ENCODE results near the gene HRH3.

HRH3 gene

DNA sequence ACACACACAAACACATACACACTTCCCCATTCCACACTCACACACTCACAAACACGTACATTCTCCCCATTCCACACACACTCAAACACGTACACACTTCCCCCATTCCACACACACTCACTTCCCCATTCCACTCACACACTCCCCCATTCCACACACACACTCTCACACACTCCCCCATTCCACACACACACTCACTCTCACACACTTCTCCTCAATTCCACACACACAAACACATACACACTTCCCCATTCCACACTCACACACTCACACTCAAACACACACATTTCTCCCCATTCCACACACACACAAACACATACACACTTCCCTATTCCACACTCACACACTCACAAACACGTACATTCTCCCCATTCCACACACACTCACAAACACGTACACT, 9.6 kb upstream of the HRH3 start:
- WGBS, 2 experiments (ENCODE audit: insufficient coverage in 2 of 2): 72 to 80% methylated on average over 4 of the region's 4 CpGs
- Histone ChIP-seq H3K36me3 (ENCODE audit: control insufficient read depth, insufficient read depth, low read length) (no peaks in the 10 kb centered on the region), H3K4me3 (ENCODE audit: extremely low read depth, insufficient read depth, low read length, poor library complexity, severe bottlenecking) (no peak overlapping the region), H3K27ac (ENCODE audit: low read depth, low read length, severe bottlenecking) (no peak overlapping the region), H3K4me1 (ENCODE audit: control insufficient read depth, insufficient read depth, low read length, poor library complexity, severe bottlenecking) (no peaks in the 10 kb centered on the region), H3K9me3 (ENCODE audit: control insufficient read depth, low read length) (peaks cover 4% of the 10 kb centered on the region)

DNA sequence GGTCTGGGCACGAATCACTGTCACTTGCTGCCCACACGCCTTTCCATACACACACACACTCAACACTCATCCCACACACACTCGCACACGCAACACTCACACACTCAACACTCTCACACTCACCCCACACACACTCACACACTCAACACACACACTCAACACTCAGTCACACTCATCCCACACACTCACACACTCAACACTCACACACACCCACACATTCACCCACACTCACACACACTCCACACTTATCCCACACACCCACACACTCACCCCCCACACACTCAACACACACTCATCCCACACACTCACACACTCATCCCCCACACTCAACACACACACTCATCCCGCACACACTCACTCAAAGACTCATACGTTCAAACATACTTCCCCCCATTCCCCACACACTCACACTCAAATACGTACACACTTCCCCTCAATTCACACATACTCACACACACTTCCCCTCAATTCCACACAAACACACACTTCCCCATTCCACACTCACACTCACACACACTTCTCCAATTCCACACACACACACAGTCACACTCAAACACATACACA, 9.0 kb upstream of the HRH3 start:
- 78 to 83% methylated on average over 7 of the region's 7 CpGs for WGBS, 2 experiments (ENCODE audit: insufficient coverage in 2 of 2)
- no peaks in the 10 kb centered on the region for H3K36me3 ChIP-seq (ENCODE audit: control insufficient read depth, insufficient read depth, low read length)
- peaks cover 4% of the 10 kb centered on the region for H3K9me3 ChIP-seq (ENCODE audit: control insufficient read depth, low read length)
- H3K4me1 ChIP-seq (ENCODE audit: control insufficient read depth, insufficient read depth, low read length, poor library complexity, severe bottlenecking): no peaks in the 10 kb centered on the region
- no peak overlapping the region for H3K27ac ChIP-seq (ENCODE audit: low read depth, low read length, severe bottlenecking)
- H3K4me3 ChIP-seq (ENCODE audit: extremely low read depth, insufficient read depth, low read length, poor library complexity, severe bottlenecking): no peak overlapping the region

DNA sequence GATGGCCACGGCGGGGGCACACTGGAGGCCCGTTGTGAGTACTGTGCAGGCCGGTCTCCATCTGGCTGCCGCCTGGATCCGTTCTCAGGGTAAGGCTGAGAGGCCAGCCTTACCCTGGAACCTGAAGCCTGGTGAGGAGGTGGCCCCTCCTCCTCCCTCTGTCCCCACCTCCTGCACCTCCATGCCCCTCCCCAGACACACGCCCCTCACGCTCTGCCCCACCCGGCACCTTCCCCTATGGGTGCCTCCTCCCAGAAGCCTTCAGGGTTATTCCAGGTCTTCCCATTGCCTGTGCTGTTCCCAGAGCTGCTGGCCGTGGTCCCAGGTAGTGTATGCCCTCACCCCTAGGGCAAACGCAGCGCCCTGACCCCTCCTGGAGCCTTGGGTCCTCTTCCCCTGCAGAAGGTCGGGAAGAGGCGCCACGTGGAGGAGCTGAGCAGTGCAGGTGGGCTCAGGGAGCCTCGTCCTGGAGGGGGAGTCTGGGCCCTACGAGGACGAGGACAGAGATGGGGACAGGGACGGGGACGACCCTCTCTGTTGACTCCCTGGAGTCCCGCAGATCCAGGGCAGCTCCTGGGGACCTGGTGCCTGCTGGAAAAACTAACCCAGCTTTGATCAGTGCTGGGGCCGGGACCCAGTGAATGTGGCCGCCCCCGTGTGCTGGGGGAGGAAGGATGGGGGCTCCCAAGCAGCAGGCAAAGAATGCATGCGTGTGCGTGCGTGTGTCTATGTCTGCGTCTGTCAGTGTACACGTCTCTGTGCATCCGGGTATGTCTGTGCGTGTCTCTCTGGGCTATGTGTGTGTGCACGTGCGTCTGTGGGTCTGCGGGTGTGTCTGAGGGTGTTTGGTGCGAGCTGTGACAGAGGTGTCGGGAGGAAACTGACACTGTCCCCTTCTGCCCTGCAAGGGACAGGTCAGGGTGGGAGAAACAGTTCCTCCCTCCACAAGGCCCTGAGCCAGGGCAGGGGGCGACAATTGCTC, 8.2 kb upstream of the HRH3 start:
- WGBS, 2 experiments (ENCODE audit: insufficient coverage in 2 of 2): 61 to 73% methylated on average over 30 to 34 of the region's 37 CpGs
- peaks cover 4% of the 10 kb centered on the region for H3K9me3 ChIP-seq (ENCODE audit: control insufficient read depth, low read length)
- H3K36me3 ChIP-seq (ENCODE audit: control insufficient read depth, insufficient read depth, low read length): no peaks in the 10 kb centered on the region
- H3K27ac ChIP-seq (ENCODE audit: low read depth, low read length, severe bottlenecking): no peak overlapping the region
- no peak overlapping the region for H3K4me3 ChIP-seq (ENCODE audit: extremely low read depth, insufficient read depth, low read length, poor library complexity, severe bottlenecking)
- no peaks in the 10 kb centered on the region for H3K4me1 ChIP-seq (ENCODE audit: control insufficient read depth, insufficient read depth, low read length, poor library complexity, severe bottlenecking)

DNA sequence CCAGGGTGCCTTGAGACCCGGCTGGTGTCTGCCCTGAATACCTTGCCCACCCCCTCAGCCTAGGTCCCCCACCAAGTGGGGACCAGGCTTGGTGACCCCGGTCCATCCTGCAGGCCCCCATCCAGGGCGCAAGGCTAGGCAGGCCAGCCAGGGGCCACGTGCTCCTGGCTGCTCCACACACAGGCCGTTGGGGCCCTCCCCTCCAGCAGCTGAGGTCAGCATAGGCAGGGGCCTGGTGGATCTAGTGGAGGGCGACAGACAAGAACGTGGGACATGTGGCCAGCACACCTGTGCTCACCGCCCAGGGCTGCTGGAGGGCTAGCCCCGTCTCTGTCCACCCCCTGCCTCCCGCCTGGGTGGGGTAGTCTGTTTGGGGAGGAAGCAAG, 7.5 kb upstream of the HRH3 start:
- WGBS, 2 experiments (ENCODE audit: insufficient coverage in 2 of 2): 69 to 79% methylated on average over 4 to 5 of the region's 10 CpGs
- H3K4me1 ChIP-seq (ENCODE audit: control insufficient read depth, insufficient read depth, low read length, poor library complexity, severe bottlenecking): no peaks in the 10 kb centered on the region
- peaks cover 4% of the 10 kb centered on the region for H3K9me3 ChIP-seq (ENCODE audit: control insufficient read depth, low read length)
- H3K27ac ChIP-seq (ENCODE audit: low read depth, low read length, severe bottlenecking): no peak overlapping the region
- H3K4me3 ChIP-seq (ENCODE audit: extremely low read depth, insufficient read depth, low read length, poor library complexity, severe bottlenecking): no peak overlapping the region
- H3K36me3 ChIP-seq (ENCODE audit: control insufficient read depth, insufficient read depth, low read length): no peaks in the 10 kb centered on the region

DNA sequence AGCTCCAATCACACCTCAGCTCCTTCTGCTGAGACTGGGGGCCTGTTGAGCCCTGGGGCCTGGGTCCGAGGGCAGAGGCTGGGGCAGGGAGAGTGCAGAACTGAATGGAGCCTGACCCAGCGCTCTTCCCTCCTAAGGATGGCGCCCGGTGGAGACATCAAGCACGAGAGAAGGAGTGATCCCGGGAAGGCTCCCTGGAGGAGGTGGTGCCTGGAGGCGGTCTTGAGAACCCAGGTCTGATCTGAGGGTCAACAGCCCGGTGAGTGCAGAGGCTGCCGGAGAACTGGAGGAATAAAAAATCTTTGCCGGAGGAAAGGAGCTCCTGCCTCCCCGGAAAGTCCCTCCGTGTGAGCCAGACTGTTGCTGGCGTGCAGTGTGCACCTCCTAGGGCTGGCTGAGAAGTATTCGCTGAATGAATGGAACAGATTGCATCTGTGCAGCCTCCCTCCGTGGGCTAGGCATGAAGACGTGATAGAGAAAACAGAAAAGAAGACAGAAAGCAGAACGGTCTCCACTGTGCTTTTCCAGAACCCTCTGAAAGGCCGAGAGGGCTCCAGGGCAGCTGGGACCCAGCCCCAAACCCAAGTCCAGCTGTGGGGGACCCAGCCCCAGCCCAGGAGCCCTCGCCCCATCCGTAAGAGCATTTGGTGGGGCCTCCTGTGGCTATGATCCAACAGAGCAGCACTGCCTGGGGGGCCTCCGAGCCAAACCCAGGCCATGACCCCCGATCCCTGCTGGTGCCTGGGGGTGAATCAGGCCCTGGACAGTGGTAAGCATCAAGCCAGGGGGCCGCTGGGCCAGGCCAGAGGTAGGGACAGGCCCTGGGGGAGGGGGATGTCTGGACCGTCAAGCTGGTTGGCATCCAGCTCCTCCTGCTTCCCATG, 6.9 kb upstream of the HRH3 start:
- no peaks in the 10 kb centered on the region for H3K36me3 ChIP-seq (ENCODE audit: control insufficient read depth, insufficient read depth, low read length)
- peaks cover 4% of the 10 kb centered on the region for H3K9me3 ChIP-seq (ENCODE audit: control insufficient read depth, low read length)
- 80 to 86% methylated on average over 23 to 24 of the region's 24 CpGs for WGBS, 2 experiments (ENCODE audit: insufficient coverage in 2 of 2)
- H3K27ac ChIP-seq (ENCODE audit: low read depth, low read length, severe bottlenecking): no peak overlapping the region
- H3K4me1 ChIP-seq (ENCODE audit: control insufficient read depth, insufficient read depth, low read length, poor library complexity, severe bottlenecking): no peaks in the 10 kb centered on the region
- no peak overlapping the region for H3K4me3 ChIP-seq (ENCODE audit: extremely low read depth, insufficient read depth, low read length, poor library complexity, severe bottlenecking)

DNA sequence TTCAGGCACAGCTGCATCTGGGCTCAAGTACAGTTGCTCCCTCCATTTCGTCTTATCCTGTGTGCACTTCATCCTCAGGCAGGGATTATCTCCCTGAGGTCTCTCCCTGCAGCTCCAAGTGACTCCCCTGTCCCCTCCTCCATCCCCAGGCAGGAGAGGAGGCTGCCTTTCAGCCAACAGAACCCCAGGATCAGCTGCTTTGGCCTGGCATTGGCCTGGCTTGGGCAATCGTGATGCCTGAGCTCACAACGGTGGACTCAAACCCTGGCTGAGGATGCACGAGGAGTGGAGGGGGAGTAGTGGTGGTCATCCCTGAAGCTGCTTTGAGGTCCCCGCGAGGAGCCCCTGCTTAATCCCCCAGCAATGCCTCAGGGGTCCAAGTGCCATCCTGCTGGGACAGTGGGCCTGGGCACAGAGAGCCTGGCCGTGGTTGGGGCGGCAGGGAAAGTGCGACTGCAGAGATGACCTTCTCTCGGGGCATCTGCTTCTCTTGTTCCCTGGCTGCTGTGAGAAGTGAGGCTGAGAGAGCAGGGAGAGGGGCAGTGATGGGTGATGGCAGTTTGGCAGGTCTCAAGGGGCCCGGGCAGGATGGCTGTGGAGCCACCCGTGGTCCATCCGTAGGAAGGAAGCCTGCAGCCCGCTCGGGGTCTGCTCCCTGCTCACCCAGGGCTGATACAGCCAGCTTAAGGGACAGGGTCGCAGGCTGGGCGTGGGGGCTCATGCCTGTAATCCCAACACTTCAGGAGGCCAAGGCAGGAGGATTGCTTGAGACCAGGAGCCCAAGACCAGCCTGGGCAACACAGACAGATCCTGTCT, 6.0 kb upstream of the HRH3 start:
- no peaks in the 10 kb centered on the region for H3K36me3 ChIP-seq (ENCODE audit: control insufficient read depth, insufficient read depth, low read length)
- no peak overlapping the region for H3K27ac ChIP-seq (ENCODE audit: low read depth, low read length, severe bottlenecking)
- H3K4me3 ChIP-seq (ENCODE audit: extremely low read depth, insufficient read depth, low read length, poor library complexity, severe bottlenecking): no peak overlapping the region
- H3K4me1 ChIP-seq (ENCODE audit: control insufficient read depth, insufficient read depth, low read length, poor library complexity, severe bottlenecking): peaks cover 3% of the 10 kb centered on the region
- peaks cover 4% of the 10 kb centered on the region for H3K9me3 ChIP-seq (ENCODE audit: control insufficient read depth, low read length)
- WGBS, 2 experiments (ENCODE audit: insufficient coverage in 2 of 2): 79 to 85% methylated on average over 15 of the region's 17 CpGs

DNA sequence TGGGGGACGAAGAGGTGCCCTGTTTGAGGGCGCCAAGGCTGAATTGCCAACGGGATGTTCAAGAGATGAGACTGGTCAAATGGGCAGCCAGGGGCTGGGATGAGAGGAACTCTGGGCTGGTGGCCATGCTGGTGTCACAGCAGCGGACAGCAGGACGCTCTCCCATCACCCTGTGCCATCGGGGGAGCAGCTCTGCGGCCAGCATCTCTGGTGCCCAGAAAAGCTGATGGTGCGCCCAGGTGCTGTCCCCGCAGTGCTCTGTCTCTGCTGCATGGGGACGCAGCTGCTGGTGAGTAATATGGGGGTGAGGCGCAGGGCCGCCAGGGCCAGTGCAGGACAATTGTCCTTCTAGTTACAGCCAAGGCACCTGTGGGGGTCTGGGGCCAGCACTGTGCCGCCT, 4.9 kb upstream of the HRH3 start:
- Histone ChIP-seq H3K9me3 (ENCODE audit: control insufficient read depth, low read length) (peaks cover 4% of the 10 kb centered on the region), H3K4me1 (ENCODE audit: control insufficient read depth, insufficient read depth, low read length, poor library complexity, severe bottlenecking) (peaks cover 3% of the 10 kb centered on the region), H3K36me3 (ENCODE audit: control insufficient read depth, insufficient read depth, low read length) (no peaks in the 10 kb centered on the region), H3K27ac (ENCODE audit: low read depth, low read length, severe bottlenecking) (no peak overlapping the region), H3K4me3 (ENCODE audit: extremely low read depth, insufficient read depth, low read length, poor library complexity, severe bottlenecking) (no peak overlapping the region)
- 87 to 91% methylated on average over 8 to 12 of the region's 13 CpGs for WGBS, 2 experiments (ENCODE audit: insufficient coverage in 2 of 2)

DNA sequence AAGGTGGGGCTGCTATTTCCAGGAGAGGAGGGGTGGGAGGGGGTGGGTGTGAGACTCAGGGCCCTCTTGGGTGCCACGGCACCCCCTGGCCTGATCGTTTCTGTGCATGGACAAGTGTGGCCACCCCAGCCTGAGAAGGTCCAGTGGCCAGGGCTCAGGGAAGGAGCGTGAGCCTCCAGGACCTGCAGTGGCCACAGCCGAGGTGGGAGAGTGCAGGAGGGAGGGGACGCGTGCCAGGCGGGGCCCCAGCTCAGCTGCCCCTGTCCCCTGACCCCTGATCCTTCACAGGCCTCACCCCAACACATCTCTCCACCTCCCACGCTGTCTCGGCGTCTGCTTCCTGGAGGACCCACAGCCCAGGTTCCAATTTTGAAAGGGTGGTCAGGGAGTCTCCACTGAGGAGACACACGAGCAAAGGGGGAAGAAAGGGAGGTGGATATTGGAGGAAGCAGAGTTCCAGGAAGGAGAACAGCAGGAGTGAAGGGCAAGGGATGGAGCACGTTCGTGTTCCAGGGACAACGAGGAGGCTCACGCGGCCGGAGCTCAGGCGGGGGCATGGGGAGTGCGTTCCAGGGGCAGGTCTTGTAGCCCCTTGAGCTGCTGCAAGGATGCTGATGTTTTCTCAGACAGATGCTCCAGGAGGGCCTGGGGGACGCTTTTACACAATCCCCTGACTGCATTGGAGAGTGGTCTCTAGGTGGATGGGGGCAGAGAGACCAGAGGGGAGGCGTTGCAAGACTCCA, 4.2 kb upstream of the HRH3 start:
- H3K27ac ChIP-seq (ENCODE audit: low read depth, low read length, severe bottlenecking): no peak overlapping the region
- no peak overlapping the region for H3K4me3 ChIP-seq (ENCODE audit: extremely low read depth, insufficient read depth, low read length, poor library complexity, severe bottlenecking)
- WGBS, 2 experiments (ENCODE audit: insufficient coverage in 2 of 2): 65 to 67% methylated on average over 10 to 15 of the region's 21 CpGs
- no peaks in the 10 kb centered on the region for H3K9me3 ChIP-seq (ENCODE audit: control insufficient read depth, low read length)
- peaks cover 5% of the 10 kb centered on the region for H3K4me1 ChIP-seq (ENCODE audit: control insufficient read depth, insufficient read depth, low read length, poor library complexity, severe bottlenecking)
- no peaks in the 10 kb centered on the region for H3K36me3 ChIP-seq (ENCODE audit: control insufficient read depth, insufficient read depth, low read length)

DNA sequence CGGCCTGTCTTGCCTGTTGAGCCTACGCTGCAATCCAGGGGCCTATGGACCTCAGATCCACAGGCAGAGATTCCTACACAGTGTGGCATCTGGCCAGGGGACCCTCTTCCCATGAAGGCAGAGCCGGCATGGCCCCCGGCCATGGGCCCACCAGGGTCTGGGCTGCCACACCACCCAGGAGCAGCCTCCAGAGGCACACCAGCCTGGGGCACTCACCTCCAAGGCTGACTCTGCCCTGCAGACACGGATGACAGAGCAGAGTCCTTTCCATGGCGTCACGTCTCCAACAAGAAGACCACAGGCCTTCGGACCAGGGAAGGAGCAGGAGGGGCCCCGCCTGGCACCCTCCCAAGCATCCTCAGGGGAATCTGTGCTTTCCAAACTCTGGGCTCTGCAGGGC, 3.5 kb upstream of the HRH3 start:
- no peaks in the 10 kb centered on the region for H3K36me3 ChIP-seq (ENCODE audit: control insufficient read depth, insufficient read depth, low read length)
- peaks cover 9% of the 10 kb centered on the region for H3K4me1 ChIP-seq (ENCODE audit: control insufficient read depth, insufficient read depth, low read length, poor library complexity, severe bottlenecking)
- no peaks in the 10 kb centered on the region for H3K9me3 ChIP-seq (ENCODE audit: control insufficient read depth, low read length)
- no peak overlapping the region for H3K27ac ChIP-seq (ENCODE audit: low read depth, low read length, severe bottlenecking)
- WGBS, 2 experiments (ENCODE audit: insufficient coverage in 2 of 2): 87 to 91% methylated on average over 9 of the region's 9 CpGs
- H3K4me3 ChIP-seq (ENCODE audit: extremely low read depth, insufficient read depth, low read length, poor library complexity, severe bottlenecking): no peak overlapping the region

Measured in mesodermal cell (in vitro differentiated cells).